ENCODE results near the gene CBX4. TPM values are rescaled to one million over a fixed set of nuclear protein-coding genes. Genes with fewer than 3 reads are reported as not detected.

Gene CBX4
- total and polyA plus RNA-seq, 2 of the 13 experiments (the other 11 are each of a cell fraction or from before 2014, with no cell fraction given), result 25.8 to 50.8 TPM

DNA sequence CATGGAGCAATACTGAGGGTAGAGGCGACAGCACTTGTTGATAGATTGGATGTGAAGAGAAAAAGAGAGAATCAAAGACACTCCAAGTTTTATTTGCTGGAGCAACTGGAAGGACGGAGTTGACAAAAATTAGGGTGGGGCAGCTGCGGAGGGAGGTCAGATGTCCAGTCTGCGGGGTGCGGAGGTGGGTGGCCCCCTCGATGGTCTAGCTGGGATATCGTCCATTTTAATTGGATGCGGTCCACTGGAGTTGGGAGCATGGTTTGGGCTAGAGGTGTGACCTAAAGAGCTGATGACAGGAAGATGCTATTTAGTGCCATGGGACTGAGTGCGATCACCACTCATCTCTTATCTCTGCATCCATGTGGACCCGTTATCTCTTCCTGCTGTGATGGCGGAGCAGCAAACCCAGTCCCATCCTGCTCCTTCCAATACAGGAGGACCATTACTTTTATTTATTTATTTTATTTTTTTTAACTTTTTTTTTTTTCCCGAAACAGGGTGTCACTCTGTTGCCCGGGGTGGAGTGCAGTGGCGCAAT, 48.3 kb upstream of the CBX4 start (continued):
- TF ChIP-seq, protein P1, sequence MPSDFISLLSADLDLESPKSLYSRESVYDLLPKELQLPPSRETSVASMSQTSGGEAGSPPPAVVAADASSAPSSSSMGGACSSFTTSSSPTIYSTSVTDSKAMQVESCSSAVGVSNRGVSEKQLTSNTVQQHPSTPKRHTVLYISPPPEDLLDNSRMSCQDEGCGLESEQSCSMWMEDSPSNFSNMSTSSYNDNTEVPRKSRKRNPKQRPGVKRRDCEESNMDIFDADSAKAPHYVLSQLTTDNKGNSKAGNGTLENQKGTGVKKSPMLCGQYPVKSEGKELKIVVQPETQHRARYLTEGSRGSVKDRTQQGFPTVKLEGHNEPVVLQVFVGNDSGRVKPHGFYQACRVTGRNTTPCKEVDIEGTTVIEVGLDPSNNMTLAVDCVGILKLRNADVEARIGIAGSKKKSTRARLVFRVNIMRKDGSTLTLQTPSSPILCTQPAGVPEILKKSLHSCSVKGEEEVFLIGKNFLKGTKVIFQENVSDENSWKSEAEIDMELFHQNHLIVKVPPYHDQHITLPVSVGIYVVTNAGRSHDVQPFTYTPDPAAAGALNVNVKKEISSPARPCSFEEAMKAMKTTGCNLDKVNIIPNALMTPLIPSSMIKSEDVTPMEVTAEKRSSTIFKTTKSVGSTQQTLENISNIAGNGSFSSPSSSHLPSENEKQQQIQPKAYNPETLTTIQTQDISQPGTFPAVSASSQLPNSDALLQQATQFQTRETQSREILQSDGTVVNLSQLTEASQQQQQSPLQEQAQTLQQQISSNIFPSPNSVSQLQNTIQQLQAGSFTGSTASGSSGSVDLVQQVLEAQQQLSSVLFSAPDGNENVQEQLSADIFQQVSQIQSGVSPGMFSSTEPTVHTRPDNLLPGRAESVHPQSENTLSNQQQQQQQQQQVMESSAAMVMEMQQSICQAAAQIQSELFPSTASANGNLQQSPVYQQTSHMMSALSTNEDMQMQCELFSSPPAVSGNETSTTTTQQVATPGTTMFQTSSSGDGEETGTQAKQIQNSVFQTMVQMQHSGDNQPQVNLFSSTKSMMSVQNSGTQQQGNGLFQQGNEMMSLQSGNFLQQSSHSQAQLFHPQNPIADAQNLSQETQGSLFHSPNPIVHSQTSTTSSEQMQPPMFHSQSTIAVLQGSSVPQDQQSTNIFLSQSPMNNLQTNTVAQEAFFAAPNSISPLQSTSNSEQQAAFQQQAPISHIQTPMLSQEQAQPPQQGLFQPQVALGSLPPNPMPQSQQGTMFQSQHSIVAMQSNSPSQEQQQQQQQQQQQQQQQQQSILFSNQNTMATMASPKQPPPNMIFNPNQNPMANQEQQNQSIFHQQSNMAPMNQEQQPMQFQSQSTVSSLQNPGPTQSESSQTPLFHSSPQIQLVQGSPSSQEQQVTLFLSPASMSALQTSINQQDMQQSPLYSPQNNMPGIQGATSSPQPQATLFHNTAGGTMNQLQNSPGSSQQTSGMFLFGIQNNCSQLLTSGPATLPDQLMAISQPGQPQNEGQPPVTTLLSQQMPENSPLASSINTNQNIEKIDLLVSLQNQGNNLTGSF (CRISPR knock-in tag; IDR thresholded peaks at IDR 0.05), result no peak
- TF ChIP-seq ZNF383 (CRISPR knock-in tag; IDR thresholded peaks at IDR 0.05; ENCODE audit: borderline replicate concordance), result no peak

DNA sequence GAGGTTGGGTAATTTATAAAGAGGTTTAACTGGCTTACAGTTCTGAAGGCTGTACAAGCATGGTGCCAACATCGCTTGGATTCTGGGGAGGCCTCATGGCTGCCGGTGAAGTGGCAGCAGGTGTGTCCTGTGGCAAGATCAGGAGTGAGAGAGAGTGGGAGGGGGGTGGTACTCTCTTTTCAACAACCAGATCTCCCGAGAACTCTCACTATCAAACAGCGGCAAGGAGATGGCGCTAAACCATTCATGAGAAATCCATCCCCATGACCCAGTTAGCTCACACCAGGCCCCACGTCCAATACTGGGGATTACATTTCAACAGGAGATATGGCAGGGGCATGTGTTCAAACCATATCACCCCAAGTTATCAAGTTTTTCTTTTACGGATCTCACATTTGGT, 44.0 kb upstream of the CBX4 start:
- Histone ChIP-seq H3K4me1 (ENCODE audit: insufficient read depth, low read length) (peaks cover 10% of the 10 kb centered on the region), H2AFZ (ENCODE audit: low read length) (no peak overlapping the region), H3K79me2 (ENCODE audit: insufficient read depth, low read length) (no peaks in the 10 kb centered on the region), H3K9ac (ENCODE audit: insufficient read depth, low read depth, low read length) (no peak overlapping the region), H3K27ac (ENCODE audit: extremely low read length, insufficient read depth, low read length) (no peak overlapping the region), H3K4me2 (ENCODE audit: low read depth, low read length) (no peak overlapping the region), H4K20me1 (ENCODE audit: insufficient read depth, low read length) (no peaks in the 10 kb centered on the region), H3K27me3 (ENCODE audit: control insufficient read depth in 1 of 2, insufficient read depth in 2 of 2, low read length in 2 of 2) (peaks cover 0 to 8% of the 10 kb centered on the region in 2 experiments; a peak in 3 of 5 replicates), H3K36me3 (replicated peaks in 1 of 2; ENCODE audit: control insufficient read depth in 1 of 2, insufficient read depth in 2 of 2, low read length in 2 of 2) (no peaks in the 10 kb centered on the region), H3K4me3 (replicated peaks in 1 of 3; ENCODE audit: insufficient read depth in 1 of 3, low read depth in 2 of 3, low read length in 3 of 3) (no peak overlapping the region), H3K9me3 (ENCODE audit: low read length) (no peaks in the 10 kb centered on the region)
- intact Hi-C loops (cut with micrococcal nuclease; ENCODE audit: unreplicated experiment) (no loop called here), in situ Hi-C loops (cut with HindIII; ENCODE audit: extremely low pct_ligation_motif_present, low pct_unique_long_range_greater_than_20kb) (no loop called here)
- ChIA-PET CTCF (ENCODE audit: low intra/inter-chr PET ratio, low total read pairs) (interaction anchor here (0.7 kb wide), 1 partner anchor 23 kb away, joined by 3 read pairs; no protein-coding TSS in a partner anchor), POLR2A (no interaction called here)
- TF ChIP-seq IRF2 (CRISPR knock-in tag; IDR thresholded peaks at IDR 0.05), result no peak
- peak; percentile 4 for TF ChIP-seq HNRNPK (IDR thresholded peaks at IDR 0.05; ENCODE audit: low read depth, low read length, poor library complexity, severe bottlenecking)
- BruUV-seq (replicated peaks), result no TSS peak
- 50% methylated on average over 7 of the region's 7 CpGs for whole genome bisulfite sequencing (ENCODE audit: low lambda C conversion rate)
- no peak for DNase-seq (ENCODE audit: low spot score)
- no peak for FAIRE-seq
- ATAC-seq, result no peak
